ENCODE results near the gene E2F3. TPM values are rescaled to one million over a fixed set of nuclear protein-coding genes. Genes with fewer than 3 reads are reported as not detected.

E2F3 gene
- total and polyA plus RNA-seq, 8 donors: 0.58 to 11.6 (median 3.3) TPM

- Histone ChIP-seq H3K4me1 (no peaks in the 10 kb centered on the region), H3K27ac (no peak overlapping the region), H3K4me3 (no peak overlapping the region), H3K9me3 (no peaks in the 10 kb centered on the region), H3K27me3 (peaks cover 0 to 4% (median 0%) of the 10 kb centered on the region in 3 donors), H3K36me3 (no peaks in the 10 kb centered on the region)
- DNase-seq: no peak
- WGBS, 5 donors: 75 to 94% (median 82%) methylated on average over 2 of the region's 2 CpGs
- intact Hi-C loops (cut with DNase I; ENCODE audit: low total_unique reads): no loop called here
- no peak for TF ChIP-seq POLR2AphosphoS5 (IDR thresholded peaks at IDR 0.05)
- TF ChIP-seq EP300 (IDR thresholded peaks at IDR 0.05): no peak
- TF ChIP-seq POLR2A (IDR thresholded peaks at IDR 0.05): no peak
- no peak for TF ChIP-seq CTCF (IDR thresholded peaks at IDR 0.05)
Measured at GRCh38 chr6:20393297-20393696, 8.4 kb upstream of the E2F3 start.

GRCh38 chr6:20399518-20399917 is 2.2 kb upstream of the E2F3 start:
- TF ChIP-seq POLR2A (IDR thresholded peaks at IDR 0.05) (no peak), CTCF (IDR thresholded peaks at IDR 0.05) (no peak), POLR2AphosphoS5 (IDR thresholded peaks at IDR 0.05) (no peak), EP300 (IDR thresholded peaks at IDR 0.05) (no peak)
- 80 to 92% (median 83%) methylated on average over 2 of the region's 2 CpGs for WGBS, 5 donors
- intact Hi-C loops (cut with DNase I; ENCODE audit: low total_unique reads): loop anchor here (5.0 kb wide), 1 partner anchor 128 kb away; no protein-coding TSS in a partner anchor
- Histone ChIP-seq H3K9me3 (no peaks in the 10 kb centered on the region), H3K4me3 (no peak overlapping the region), H3K4me1 (peaks cover 0 to 36% (median 15%) of the 10 kb centered on the region in 4 donors), H3K27ac (no peak overlapping the region), H3K27me3 (peaks cover 0 to under 1% (median 0%) of the 10 kb centered on the region in 3 donors), H3K36me3 (no peaks in the 10 kb centered on the region)
- no peak for DNase-seq

GRCh38 chr6:20400456-20401204 is 1.0 kb upstream of the E2F3 start:
- Histone ChIP-seq H3K9me3 (no peaks in the 10 kb centered on the region), H3K36me3 (no peaks in the 10 kb centered on the region), H3K27me3 (no peaks in the 10 kb centered on the region), H3K4me1 (peaks cover 0 to 36% (median 20%) of the 10 kb centered on the region in 4 donors), H3K4me3 (peak overlapping the region; percentile 50 to 76 (median 74)), H3K27ac (peak overlapping the region; percentile 38 to 91 (median 82))
- DNase-seq: peak in 1 of 2 donors; percentile 76
- intact Hi-C loops (cut with DNase I; ENCODE audit: low total_unique reads): no loop called here
- 1 to 2% (median 2%) methylated on average over 18 of the region's 18 CpGs for WGBS, 5 donors
- no peak for TF ChIP-seq POLR2A (IDR thresholded peaks at IDR 0.05)
- TF ChIP-seq POLR2AphosphoS5 (IDR thresholded peaks at IDR 0.05): no peak
- TF ChIP-seq EP300 (IDR thresholded peaks at IDR 0.05): no peak
- no peak for TF ChIP-seq CTCF (IDR thresholded peaks at IDR 0.05)

GRCh38 chr6:20402092-20402341 is 338 bp downstream of the E2F3 start:
- H3K27ac ChIP-seq: peak overlapping the region; percentile 64 to 95 (median 89)
- peaks cover 0 to 36% (median 21%) of the 10 kb centered on the region in 4 donors for H3K4me1 ChIP-seq
- WGBS, 5 donors: 0 to 1% (median 0%) methylated on average over 15 of the region's 15 CpGs
- H3K27me3 ChIP-seq: no peaks in the 10 kb centered on the region
- no peaks in the 10 kb centered on the region for H3K9me3 ChIP-seq
- H3K36me3 ChIP-seq: no peaks in the 10 kb centered on the region
- no peak for DNase-seq
- peak overlapping the region; percentile 74 to 77 (median 75) for H3K4me3 ChIP-seq
- intact Hi-C loops (cut with DNase I; ENCODE audit: low total_unique reads): no loop called here
- TF ChIP-seq POLR2AphosphoS5 (IDR thresholded peaks at IDR 0.05): no peak
- no peak for TF ChIP-seq EP300 (IDR thresholded peaks at IDR 0.05)
- no peak for TF ChIP-seq CTCF (IDR thresholded peaks at IDR 0.05)
- no peak for TF ChIP-seq POLR2A (IDR thresholded peaks at IDR 0.05)

All from stomach (tissue), 9 donors.